ENCODE measurements around the gene WWOX.

- TF ChIP-seq YY1 (IDR thresholded peaks at IDR 0.05; ENCODE audit: insufficient read depth, insufficient read length) (no peak), ZNF274 (IDR thresholded peaks at IDR 0.05; ENCODE audit: low read depth, low read length) (no peak), SUZ12 (IDR thresholded peaks at IDR 0.05; ENCODE audit: extremely low read depth, insufficient read depth, insufficient read length) (no peak)
These were observed 50.8 kb downstream of the WWOX start for GRCh38 chr16:78150233-78150632.

Measured in NT2/D1 (cell line).